DMS153 treated with DMSO at 0.1 percent for 48 hours (cell line): ENCODE data around the gene PTPRM.

Experiments
- DNase-seq: peaks from one replicate; lab custom pipeline; 2025; ENCODE audit not compliant: unreplicated experiment; lab: John Stamatoyannopoulos, UW

The PTPRM gene

DNA sequence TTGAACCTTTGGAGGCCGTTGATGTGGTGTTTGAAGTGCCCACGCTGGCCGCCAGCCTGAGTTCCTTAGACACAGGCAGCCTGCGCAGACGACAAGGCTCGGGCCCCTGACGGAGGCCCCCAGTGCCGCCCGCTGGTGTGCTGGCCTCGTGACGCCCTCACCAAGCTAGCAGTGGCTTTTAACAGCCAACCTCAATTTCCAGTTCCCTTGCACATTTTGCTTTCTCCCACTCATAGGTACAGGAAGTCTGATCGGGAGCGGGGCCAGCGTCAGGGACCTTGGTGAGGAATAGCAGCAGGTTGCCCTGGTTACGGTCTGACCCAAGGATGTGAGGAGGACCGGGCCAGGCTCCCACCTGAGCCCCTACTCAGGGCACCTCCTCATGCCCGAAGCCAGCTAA lies 834.5 kb downstream of the PTPRM start:
- no peak for DNase-seq

DNA sequence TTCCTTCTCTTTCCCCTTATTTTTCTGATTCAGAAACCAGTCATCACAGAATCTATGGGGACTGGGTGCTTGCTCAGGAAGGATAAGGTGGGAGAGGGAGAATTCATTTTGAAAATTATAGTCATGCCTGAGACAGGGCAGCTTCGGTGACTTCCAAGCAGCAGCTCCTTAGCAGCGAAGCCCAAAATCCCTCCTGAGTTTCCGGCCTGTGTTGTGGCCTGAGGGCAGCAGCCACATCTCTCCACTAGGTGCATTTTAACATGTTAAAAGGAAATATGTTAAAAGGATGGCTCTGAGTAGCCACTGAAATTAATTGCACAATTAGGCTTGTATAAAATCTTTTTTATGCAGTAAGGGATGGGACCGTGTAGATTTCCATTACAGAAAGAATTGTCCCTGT lies 835.1 kb downstream of the PTPRM start:
- no peak for DNase-seq

DNA sequence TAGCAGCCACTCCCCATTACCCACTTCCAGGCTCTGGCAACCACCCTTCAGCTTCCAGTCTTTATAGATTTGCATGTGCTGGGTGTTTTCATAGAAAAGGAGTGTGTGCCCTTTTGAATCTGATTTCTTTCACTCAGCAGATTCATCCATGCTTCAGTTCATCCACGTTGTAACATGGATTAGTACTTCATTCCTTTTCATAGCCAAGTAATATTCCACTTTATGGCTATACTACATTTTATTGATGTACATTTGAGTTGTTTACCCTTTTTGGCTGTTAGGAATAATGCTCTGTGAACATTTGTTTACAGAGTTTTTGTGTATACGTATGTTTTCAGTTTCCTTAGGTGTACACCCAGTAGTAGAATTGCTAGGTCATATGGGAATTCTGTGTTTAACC lies 836.6 kb downstream of the PTPRM start:
- DNase-seq: no peak

DNA sequence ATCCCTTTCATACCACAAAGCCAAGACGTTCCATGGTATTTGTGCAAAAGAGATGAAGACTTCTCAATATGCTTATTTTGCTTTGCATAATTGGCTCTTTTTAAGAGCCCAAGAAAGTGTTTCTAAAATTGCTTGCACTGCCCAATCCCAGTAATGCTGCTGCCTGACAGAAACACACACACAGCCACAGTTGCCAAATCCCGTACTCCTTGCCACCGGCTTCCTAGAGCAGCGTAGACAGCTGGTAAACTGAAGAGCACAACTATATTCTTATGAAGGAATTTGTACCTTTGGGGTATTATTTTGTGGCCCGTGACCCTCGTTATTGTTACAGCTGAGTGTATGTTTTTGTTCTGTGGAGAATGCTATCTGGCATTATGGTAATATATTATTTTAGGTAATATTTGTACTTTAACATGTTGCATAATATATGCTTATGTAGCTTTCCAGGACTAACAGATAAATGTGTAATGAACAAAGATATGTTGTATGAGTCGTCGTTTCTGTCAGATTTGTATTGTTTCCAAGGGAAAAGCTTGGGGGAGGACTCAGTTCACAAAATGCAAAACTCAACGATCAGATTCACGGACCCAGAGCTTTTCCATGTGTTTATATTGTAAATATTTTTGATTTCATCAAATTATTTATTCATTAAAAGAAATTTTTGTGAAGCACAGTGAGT lies 839.2 kb downstream of the PTPRM start:
- DNase-seq: no peak

DNA sequence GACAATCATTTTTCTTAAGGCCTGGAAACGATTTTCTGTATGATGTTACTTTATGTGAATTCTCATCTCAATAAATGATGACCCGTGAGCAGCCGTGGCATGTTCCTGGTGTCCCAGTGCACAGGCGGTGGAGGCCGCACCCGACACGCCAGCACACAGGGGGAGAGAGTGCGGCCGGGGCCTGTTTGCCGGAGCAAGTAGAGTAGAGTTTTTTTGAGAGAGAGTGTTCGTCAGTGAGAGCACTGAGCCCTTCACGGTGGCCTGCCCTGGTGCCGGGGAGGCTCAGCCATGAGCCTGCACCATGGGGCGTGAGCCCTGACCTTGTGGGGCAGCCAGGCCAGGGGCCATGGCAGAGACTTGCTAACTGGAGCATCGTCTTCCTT lies 839.7 kb downstream of the PTPRM start:
- no peak for DNase-seq

DNA sequence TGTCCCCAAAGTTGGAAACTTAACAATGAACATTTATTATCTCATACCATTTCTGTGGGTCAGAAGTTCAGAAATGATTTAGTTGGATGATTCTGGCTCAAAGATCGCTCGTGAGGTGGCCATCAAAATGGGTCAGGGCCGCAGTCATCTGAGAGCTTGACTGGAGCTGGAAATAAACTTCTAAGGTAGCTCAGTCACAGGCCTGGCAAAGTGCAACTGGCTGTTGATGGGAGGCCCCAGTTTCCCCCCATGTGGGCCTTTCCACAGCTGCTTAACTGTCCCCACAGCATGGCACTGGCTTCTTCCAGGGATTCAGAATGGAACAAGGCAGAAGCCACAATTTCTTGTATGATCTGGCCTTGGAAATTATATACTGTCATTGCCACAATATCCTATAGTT lies 842.0 kb downstream of the PTPRM start:
- no peak for DNase-seq

DNA sequence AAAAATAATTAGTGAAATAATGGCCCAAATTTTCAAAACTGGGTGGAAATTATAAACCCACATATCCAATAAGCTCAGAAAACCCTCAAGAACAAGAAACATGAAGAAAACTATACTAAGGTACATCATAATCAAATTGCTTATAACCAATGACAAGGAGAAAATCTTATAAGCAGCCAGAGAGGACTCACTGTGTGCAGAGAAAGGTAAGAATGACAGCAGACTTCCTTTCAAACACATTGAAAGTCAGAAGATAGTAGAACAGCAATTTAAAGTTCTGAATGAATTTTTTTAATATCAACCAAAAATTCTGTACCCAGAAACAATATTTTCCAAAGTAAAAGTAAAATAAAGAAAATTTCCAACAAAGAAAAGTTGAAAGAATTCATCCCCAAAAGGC lies 844.4 kb downstream of the PTPRM start:
- no peak for DNase-seq

DNA sequence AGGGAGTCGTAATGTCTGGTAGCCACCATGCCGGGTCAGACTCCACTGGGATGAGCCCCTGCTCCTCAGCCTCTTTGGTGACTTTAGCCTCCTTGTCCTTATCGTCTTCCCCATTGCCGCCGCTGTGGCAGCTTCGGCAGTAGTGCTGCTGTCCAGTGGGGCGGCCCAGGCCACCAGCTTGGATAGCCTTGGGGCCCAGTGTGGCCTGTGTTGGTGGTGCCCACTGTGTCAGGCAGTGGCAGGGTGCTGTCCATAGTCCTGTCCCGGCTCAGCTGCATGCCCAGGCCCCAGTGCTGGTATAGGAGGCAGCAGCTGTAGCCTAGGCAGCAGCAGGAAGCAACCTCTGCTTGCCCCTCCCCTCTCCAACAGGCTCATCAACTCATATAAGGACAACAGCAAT lies 845.0 kb downstream of the PTPRM start:
- DNase-seq: no peak

DNA sequence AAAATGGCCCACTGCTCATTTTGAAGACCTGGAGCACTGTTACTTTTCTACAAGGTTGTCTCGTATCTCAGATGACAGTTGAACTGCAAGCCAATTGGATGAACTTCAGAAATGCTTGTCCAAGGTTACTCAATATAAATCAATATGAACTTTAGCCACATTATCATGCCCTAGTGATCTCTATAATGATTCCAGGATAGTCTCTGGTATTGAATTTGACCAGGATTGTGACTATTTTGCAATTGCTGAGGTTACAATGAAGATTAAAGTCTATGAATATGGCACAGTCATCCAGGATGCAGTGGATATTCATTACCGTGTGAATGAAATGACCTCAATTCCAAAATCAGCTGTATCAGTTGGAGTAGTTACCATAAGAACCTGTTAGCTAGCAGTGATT lies 846.1 kb downstream of the PTPRM start:
- DNase-seq: no peak

DNA sequence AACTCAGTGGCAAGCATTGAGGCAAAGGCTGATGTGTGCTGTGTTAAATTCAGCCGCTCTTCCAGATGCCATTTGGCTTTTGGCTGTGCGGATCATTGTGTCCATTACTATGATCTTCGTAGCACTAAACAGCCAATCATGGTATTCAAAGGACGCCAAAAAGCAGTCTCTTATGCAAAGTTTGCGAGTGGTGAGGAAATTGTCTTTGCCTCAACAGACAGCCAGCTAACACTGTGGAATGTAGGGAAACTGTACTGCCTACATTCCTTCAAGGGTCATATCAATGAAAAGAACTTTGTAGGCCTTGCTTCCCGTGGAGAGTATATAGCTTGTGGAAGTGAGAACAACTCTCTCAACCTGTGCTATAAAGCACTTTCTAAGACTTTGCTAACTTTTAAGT lies 846.6 kb downstream of the PTPRM start:
- DNase-seq: no peak

DNA sequence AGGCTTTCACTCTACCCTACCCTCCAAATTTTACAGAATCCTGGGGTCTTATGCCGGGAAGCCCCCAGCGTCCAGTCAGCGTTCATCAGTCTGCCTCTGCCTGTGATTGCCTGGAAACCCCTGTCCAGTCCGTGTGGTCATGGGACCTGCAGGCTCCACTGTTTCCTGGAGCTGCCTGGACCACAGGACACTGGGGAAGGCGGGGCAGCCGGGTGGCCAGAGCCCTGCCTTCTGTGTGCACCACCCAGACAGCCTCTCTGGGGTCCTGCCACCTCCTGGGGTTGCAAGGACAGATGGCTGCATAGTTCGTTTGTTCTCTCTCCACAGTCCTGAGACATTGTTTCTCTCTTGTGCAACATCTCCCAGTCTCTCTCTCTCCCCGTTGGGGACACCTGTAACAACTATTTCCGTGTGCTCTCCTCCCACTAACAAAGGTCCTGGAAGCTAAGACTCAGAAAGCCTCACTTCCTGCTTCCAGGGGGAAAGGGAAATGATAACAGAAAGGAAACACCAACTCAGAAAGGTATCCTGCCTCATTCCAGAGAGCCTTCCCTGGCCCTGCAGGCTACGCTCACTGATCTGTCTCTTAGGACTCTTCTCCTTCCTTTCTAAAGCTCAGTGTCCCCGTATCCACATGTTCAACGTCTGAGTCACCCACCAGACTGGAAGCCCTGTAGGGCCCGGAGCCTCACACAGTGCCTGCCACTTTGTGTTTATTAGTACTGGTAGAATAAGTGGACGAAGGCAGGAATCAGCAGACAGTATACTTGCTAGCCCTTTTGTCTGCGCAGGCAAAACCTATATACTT lies 849.3 kb downstream of the PTPRM start:
- DNase-seq: no peak

DNA sequence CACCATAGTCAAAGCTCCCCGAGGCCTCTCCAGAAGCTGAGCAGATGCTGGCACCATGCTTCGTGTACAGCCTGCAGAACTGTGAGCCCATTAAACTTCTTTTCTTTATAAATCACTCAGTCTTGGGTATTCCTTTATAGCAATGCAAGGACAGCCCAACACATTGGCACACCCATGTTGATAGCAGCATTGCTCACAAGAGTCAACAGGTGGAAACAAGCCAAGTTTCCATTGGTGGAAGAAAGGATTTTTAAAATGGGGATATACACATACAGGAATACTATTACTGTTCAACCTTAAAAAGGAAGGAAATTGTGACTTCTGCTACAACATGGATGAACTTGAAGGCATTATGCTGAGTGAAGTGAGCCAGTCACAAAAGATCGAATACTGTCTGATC lies 855.3 kb downstream of the PTPRM start:
- DNase-seq: no peak

DNA sequence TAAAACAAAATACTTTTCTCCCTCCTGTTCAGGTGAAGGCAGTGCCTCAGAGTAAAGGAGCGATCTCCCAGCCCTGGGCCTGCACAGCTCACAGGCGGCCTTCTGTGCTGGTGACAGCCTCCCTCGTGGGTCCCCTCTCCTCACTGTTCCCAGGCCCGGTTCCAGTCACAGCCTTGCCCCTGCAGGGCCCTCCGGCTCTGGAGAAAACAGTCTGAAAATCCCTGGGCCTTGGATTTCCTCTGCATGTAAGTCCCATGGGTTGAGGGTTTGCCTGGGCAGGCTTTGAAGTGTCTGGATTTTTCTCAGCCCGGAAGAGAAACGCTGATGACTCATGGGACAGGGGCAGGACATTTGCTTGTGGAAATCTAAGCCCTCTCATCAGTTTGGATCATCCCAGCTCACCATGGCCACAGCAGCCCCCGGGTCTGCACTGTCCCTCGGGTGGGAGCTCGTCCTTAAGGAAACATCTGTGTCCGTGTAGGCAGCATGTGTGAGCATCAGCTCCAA lies 856.0 kb downstream of the PTPRM start:
- no peak for DNase-seq

DNA sequence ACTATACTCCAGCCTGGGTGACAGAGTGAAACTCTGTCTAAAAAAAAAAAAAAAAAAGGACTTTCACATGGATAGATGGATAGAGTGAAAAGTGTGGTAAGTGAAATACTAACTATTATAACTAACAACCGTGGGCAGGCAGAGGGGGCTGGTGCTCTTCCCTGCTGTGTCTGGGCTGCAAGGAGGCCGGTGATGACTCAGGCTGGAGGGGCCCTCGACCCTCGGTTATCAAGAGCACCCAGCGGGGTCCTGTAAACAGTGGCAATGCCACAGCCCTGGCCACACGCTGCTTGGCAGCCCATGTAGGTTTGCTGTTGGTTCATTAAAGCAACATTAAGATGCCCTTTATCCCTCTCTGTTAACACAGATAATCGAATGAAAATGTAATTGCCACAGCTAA lies 857.4 kb downstream of the PTPRM start:
- DNase-seq: no peak

DNA sequence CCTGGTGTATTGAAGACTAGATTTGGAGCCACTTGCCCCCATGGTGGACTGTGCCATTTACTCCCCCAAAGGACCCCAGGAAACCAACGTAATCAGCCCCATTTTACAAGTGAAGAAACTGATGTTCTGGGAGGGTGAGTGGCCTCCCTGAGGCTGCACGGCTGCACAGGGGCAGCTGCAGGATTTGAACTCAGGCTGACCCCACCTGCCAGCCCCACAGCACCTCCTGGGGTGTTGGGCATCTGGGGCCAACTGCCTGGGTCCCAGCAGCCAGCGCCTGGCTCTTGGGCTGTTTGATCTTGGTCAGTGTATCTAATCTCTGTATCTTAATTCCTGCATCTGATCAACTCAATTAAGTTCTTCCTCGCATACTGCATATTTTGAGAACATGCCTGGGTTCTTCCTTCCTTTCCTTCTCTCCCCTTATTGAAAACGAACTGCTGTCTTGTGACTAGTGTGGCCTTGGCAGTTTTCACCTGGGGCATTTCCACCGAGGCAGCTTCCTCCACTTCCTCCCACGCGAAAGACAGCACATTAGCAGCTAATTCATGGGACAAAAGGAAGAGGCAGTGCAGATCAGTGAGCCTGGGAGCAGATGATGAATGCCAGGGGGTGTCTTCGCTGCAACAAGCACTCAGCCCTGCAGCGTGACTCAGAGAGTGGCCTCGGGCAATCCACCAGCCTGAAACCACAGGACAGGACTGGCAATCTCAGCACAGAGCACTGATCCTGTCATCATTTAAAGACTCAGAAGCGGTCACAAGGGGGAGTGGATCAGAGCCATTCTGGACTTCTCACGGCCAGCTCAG lies 858.0 kb downstream of the PTPRM start:
- DNase-seq: no peak

DNA sequence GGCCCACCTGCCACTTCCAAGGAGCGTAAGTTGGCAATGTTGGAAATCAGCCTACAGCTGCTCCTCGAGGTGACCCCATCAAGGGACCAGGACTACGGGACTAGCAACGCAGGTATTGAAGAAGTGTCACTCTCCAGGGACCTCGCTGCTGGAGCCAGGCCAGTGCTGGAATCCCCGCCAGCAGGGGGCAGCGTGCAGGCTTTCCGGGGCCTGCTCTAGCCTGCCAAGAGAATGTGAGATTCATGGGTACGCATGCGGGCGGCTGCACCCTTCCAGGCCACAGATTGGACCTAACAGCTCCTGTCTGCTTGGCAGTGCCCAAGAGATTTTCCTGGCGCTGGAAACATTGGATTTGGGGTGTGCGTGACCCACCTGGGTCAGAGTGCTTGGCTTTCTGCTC lies 859.3 kb downstream of the PTPRM start:
- no peak for DNase-seq

DNA sequence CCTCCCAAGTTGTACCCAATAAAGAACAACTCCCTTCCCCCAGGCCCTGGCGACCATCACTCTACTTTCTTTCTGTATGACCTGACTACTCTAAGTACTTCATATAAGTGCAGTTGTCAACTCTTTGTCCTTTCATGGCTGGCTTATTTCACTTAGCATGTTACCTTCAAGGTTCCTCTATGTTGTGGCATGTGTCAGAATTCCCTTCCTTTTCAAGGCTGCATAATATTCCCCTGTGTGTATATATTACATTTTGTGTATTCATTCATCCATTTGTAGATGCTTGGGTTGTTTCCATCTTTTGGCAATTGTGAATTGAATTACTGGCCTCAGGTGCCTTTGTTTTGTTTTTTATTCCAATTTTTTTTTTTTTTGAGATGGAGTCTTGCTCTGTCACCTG lies 860.2 kb downstream of the PTPRM start:
- no peak for DNase-seq

DNA sequence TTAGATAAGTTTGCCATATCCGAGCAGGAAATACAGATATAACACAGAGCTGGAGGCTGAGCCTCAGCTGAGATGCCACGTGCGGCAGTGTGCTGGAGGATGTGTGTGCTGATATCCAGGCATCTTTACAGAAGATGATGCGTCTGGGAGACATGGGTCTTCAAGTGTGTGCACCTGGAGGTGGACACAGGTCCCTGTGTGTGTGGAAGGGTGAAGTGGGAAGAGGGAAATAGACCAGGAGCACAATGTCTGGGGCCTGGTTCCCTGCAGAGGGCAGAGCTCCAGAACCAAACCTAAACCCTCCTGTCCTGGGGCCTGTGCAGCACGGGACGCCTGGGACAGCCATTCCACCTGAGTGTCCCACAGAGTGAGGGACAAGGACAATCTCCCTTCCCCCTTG lies 861.8 kb downstream of the PTPRM start:
- no peak for DNase-seq

DNA sequence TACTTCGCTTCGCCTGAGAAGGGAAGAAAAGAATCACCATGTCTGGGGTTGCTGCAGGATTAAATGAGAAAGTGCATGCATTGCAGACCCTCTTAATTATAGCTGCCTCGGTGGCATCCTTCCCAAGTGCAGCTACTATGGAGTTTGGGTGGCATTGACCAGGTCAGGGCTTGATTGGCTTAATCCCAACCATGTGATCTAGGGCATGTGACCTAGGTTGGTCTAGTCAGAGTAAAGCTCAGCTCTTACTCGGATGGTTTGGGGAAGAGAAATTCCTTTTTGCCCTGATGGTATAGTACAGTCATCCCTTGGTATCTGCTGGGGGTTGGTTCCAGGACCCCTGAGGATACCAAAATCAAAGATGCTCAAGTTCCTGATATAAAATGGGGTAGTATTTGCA lies 863.9 kb downstream of the PTPRM start:
- no peak for DNase-seq

DNA sequence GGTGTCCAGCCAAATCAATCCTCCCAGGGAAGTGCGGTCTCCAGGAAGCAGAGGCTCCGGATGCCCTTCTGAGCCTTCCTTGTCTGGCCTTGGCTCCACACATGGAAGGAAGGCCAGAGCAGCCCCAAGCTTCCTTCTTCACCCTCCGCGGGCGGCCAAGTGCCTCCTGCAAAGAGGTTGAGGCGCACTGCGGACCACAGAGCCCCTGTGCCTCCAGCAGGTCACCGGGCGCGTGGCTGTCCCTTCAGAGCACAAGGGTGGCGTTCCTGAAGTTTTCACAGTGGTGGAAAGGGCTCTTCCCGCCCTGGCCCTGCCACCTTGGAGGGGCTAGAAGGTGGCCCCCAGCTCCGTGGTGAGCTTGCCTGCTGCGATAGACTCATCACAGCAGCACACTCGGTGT lies 866.2 kb downstream of the PTPRM start:
- no peak for DNase-seq

DNA sequence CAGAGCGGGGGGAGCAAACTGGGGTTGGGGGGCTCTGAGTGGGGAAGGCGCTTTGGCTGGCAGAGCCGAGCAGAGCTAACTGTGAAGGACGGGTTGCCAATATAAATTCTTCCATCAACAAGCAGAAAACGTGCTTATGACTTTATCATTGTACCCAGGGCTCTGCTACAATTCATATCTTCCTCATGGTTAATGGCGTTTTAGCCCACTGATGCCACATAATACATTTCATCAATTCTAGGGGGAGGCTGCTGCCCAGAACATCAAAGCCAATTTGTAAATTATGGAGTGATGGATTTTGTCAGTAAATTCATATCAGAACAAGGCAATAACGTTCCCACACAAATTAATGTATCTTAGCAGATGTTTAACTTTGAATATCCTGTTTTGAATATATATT lies 866.7 kb downstream of the PTPRM start:
- no peak for DNase-seq

DNA sequence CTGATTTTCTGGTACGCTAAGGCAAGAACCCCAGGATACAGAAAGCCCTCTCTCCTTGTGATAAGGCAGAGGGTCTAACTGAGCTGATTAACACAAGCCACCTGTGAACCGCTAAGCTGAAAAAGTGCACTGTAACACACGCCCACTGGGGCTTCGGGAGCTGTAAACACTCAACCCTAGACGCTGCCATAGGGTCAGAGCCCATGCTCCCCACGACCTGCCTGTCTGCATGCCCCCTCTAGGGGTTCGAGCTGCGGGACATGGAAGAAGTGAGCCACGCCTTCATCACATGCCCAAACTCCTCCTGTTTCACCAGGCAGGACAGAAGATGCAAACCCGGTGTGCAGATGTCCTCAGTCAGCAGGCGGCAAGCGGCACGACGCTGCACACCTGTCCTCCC lies 868.3 kb downstream of the PTPRM start:
- no peak for DNase-seq
